CD1c-positive myeloid dendritic cell (primary cell): ENCODE results near the gene IL32.
"Not testable (repeated sequence)": the region's sequence is repeated elsewhere in the genome, so short reads cannot be mapped to it uniquely, and the experiment has no call there.

Source experiments
- DNase-seq: peaks from one replicate; pipeline ENCODE4 v3.0.0-alpha.2; 2016; ENCODE audit errors: extremely low spot score

The IL32 gene

GRCh38 chr16:3070608-3071111 is 5.2 kb downstream of the IL32 start:
- DNase-seq: no peak

GRCh38 chr16:3071655-3072054 is 6.2 kb downstream of the IL32 start:
- DNase-seq: no peak

- DNase-seq: not testable (repeated sequence)
Measured at GRCh38 chr16:3072148-3072547, 6.7 kb downstream of the IL32 start.

GRCh38 chr16:3072576-3073263 is 7.3 kb downstream of the IL32 start:
- not testable (repeated sequence) for DNase-seq

- DNase-seq: no peak
Measured at GRCh38 chr16:3073448-3073847, 8.0 kb downstream of the IL32 start.

GRCh38 chr16:3074860-3075522 is 9.6 kb downstream of the IL32 start:
- peak; percentile 51 for DNase-seq

- DNase-seq: no peak
Measured at GRCh38 chr16:3075523-3075915, 10.1 kb downstream of the IL32 start.

- not testable (repeated sequence) for DNase-seq
Measured at GRCh38 chr16:3075946-3076345, 10.5 kb downstream of the IL32 start.

GRCh38 chr16:3076577-3076976 is 11.1 kb downstream of the IL32 start:
- DNase-seq: no peak

- DNase-seq: no peak
Measured at GRCh38 chr16:3080024-3080423, 14.6 kb downstream of the IL32 start.

- DNase-seq: not testable (repeated sequence)
Measured at GRCh38 chr16:3081957-3082356, 16.5 kb downstream of the IL32 start.

GRCh38 chr16:3083408-3083807 is 18.0 kb downstream of the IL32 start:
- DNase-seq: not testable (repeated sequence)

- no peak for DNase-seq
Measured at GRCh38 chr16:3084491-3084890, 19.1 kb downstream of the IL32 start.

- no peak for DNase-seq
Measured at GRCh38 chr16:3084969-3085670, 19.7 kb downstream of the IL32 start.

GRCh38 chr16:3085868-3086595 is 20.6 kb downstream of the IL32 start:
- DNase-seq: peak; percentile 25

GRCh38 chr16:3086596-3087242 is 21.3 kb downstream of the IL32 start:
- peak; percentile 59 for DNase-seq

GRCh38 chr16:3087243-3088235 is 22.1 kb downstream of the IL32 start:
- DNase-seq: peak; percentile 38

- no peak for DNase-seq
Measured at GRCh38 chr16:3088450-3088849, 23.0 kb downstream of the IL32 start.

GRCh38 chr16:3088925-3089716 is 23.7 kb downstream of the IL32 start:
- DNase-seq: no peak
